WTC11 (cell line): ENCODE results near the gene AFF2.

Experiments
- CTCF ChIP-seq: fragments of 200-600 bp; IDR thresholded peaks from 2 replicates; pipeline ENCODE4 v1.8.0; 2022; ENCODE audit warnings: antibody characterized with exemption
- ESRRA ChIP-seq: sonication (generic); formaldehyde crosslinking; IDR thresholded peaks from 2 replicates; pipeline ENCODE4 v1.8.1; 2022; ENCODE audit warnings: mild to moderate bottlenecking, missing genetic modification reagents, borderline replicate concordance
- JUN ChIP-seq: sonication (generic); formaldehyde crosslinking; IDR thresholded peaks from 2 replicates; pipeline ENCODE4 v1.8.0; 2023; ENCODE audit warnings: mild to moderate bottlenecking, missing genetic modification reagents
- MAX ChIP-seq: sonication (generic); formaldehyde crosslinking; IDR thresholded peaks from 2 replicates; pipeline ENCODE4 v1.8.0; 2022; ENCODE audit warnings: mild to moderate bottlenecking, missing genetic modification reagents
- NR3C1 ChIP-seq: sonication (generic); formaldehyde crosslinking; conservative IDR thresholded peaks from 2 replicates; pipeline ENCODE4 v1.8.1; 2023; ENCODE audit warnings: low read depth, mild to moderate bottlenecking, missing genetic modification reagents
- SMAD3 ChIP-seq: sonication (generic); formaldehyde crosslinking; IDR thresholded peaks from 2 replicates; pipeline ENCODE4 v1.8.0; 2022; ENCODE audit warnings: missing genetic modification reagents, mild to moderate bottlenecking, borderline replicate concordance
- ZBTB21 ChIP-seq: sonication (generic); formaldehyde crosslinking; IDR thresholded peaks from 2 replicates; pipeline ENCODE4 v1.8.1; 2023; ENCODE audit warnings: mild to moderate bottlenecking, missing genetic modification reagents, borderline replicate concordance
- ZNF416 ChIP-seq: fragments of 250-450 bp; sonication (Bioruptor Pico); IDR thresholded peaks from 2 replicates; pipeline ENCODE4 v1.9.0; 2021; ENCODE audit warnings: mild to moderate bottlenecking, inconsistent platforms
- TF ChIP-seq, protein P1 (sequence below): sonication (generic); formaldehyde crosslinking; IDR thresholded peaks from 2 replicates; pipeline ENCODE4 v1.8.1; 2022; ENCODE audit warnings: mild to moderate bottlenecking, missing genetic modification reagents, moderate library complexity, borderline replicate concordance
- TF ChIP-seq, protein P2 (sequence below): sonication (generic); formaldehyde crosslinking; IDR thresholded peaks from 2 replicates; pipeline ENCODE4 v1.8.1; 2023; ENCODE audit warnings: mild to moderate bottlenecking, missing genetic modification reagents, moderate library complexity
- TF ChIP-seq, protein P3 (sequence below): sonication (generic); formaldehyde crosslinking; IDR thresholded peaks from 2 replicates; pipeline ENCODE4 v1.8.0; 2022; ENCODE audit warnings: mild to moderate bottlenecking, missing genetic modification reagents

- TF ChIP-seq ZNF416 (CRISPR knock-in tag) (no peak), CTCF (no peak), SMAD3 (CRISPR knock-in tag) (no peak), ESRRA (CRISPR knock-in tag) (no peak), JUN (CRISPR knock-in tag) (no peak), ZBTB21 (no peak), MAX (CRISPR knock-in tag) (no peak), NR3C1 (CRISPR knock-in tag) (no peak)
- TF ChIP-seq, protein P1, sequence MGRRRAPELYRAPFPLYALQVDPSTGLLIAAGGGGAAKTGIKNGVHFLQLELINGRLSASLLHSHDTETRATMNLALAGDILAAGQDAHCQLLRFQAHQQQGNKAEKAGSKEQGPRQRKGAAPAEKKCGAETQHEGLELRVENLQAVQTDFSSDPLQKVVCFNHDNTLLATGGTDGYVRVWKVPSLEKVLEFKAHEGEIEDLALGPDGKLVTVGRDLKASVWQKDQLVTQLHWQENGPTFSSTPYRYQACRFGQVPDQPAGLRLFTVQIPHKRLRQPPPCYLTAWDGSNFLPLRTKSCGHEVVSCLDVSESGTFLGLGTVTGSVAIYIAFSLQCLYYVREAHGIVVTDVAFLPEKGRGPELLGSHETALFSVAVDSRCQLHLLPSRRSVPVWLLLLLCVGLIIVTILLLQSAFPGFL = no peak
- TF ChIP-seq, protein P2, sequence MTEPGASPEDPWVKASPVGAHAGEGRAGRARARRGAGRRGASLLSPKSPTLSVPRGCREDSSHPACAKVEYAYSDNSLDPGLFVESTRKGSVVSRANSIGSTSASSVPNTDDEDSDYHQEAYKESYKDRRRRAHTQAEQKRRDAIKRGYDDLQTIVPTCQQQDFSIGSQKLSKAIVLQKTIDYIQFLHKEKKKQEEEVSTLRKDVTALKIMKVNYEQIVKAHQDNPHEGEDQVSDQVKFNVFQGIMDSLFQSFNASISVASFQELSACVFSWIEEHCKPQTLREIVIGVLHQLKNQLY (CRISPR knock-in tag) = no peak
- TF ChIP-seq, protein P3, sequence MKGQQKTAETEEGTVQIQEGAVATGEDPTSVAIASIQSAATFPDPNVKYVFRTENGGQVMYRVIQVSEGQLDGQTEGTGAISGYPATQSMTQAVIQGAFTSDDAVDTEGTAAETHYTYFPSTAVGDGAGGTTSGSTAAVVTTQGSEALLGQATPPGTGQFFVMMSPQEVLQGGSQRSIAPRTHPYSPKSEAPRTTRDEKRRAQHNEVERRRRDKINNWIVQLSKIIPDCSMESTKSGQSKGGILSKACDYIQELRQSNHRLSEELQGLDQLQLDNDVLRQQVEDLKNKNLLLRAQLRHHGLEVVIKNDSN (CRISPR knock-in tag) = no peak
Observed at GRCh38 chrX:148903176-148903575, 402.8 kb downstream of the AFF2 start.
